Nephron progenitor cell (in vitro differentiated cells): ENCODE results near the gene SDR39U1.

Experiments used
- DNase-seq: peaks from one replicate; pipeline ENCODE4 v3.0.0; 2021
- H3K27ac Mint-ChIP-seq: 2 replicates; pipeline ENCODE4 v1.8.0; 2021; ENCODE audit warnings: mild to moderate bottlenecking, moderate library complexity, mixed read lengths
- H3K27me3 Mint-ChIP-seq: 2 replicates; pipeline ENCODE4 v1.8.0; 2021; ENCODE audit warnings: mild to moderate bottlenecking, low read depth, mixed read lengths; ENCODE audit not compliant: poor library complexity
- H3K36me3 Mint-ChIP-seq: 2 replicates; pipeline ENCODE4 v1.8.0; 2021; ENCODE audit warnings: low read depth, mixed read lengths
- H3K4me1 Mint-ChIP-seq: 2 replicates; pipeline ENCODE4 v1.8.0; 2021; ENCODE audit warnings: mixed read lengths
- H3K4me3 Mint-ChIP-seq: 2 replicates; pipeline ENCODE4 v1.8.0; 2021; ENCODE audit warnings: mild to moderate bottlenecking, moderate library complexity, mixed read lengths
- H3K9me3 Mint-ChIP-seq: 2 replicates; pipeline ENCODE4 v1.8.0; 2021; ENCODE audit warnings: mild to moderate bottlenecking, moderate library complexity, mixed read lengths
- CTCF ChIP-seq: fragments of 200-600 bp; sonication (generic); IDR thresholded peaks from 2 replicates; pipeline ENCODE4 v1.5.0; 2021; ENCODE audit warnings: antibody characterized with exemption

The SDR39U1 gene

GRCh38 chr14:24427537-24428508, 14.8 kb downstream of the SDR39U1 start:
- no peak for DNase-seq

GRCh38 chr14:24426912-24427536, 15.6 kb downstream of the SDR39U1 start:
- peaks cover 4% of the 10 kb centered on the region for H3K9me3 Mint-ChIP-seq
- no peak overlapping the region for H3K4me3 Mint-ChIP-seq
- H3K4me1 Mint-ChIP-seq = peaks cover 32% of the 10 kb centered on the region
- H3K36me3 Mint-ChIP-seq = peaks cover 5% of the 10 kb centered on the region
- no peak for TF ChIP-seq CTCF
- H3K27me3 Mint-ChIP-seq = peaks cover 24% of the 10 kb centered on the region
- DNase-seq = no peak
- no peak overlapping the region for H3K27ac Mint-ChIP-seq

More at GRCh38 chr14:24427537-24428508, 14.8 kb downstream of the SDR39U1 start:
- H3K27ac Mint-ChIP-seq = no peak overlapping the region
- peaks cover 4% of the 10 kb centered on the region for H3K9me3 Mint-ChIP-seq
- H3K4me1 Mint-ChIP-seq = peaks cover 33% of the 10 kb centered on the region
- H3K27me3 Mint-ChIP-seq = peaks cover 24% of the 10 kb centered on the region
- peak overlapping the region; percentile 64 for H3K4me3 Mint-ChIP-seq
- H3K36me3 Mint-ChIP-seq = peaks cover 7% of the 10 kb centered on the region
- TF ChIP-seq CTCF = no peak

- peaks cover 25% of the 10 kb centered on the region for H3K4me1 Mint-ChIP-seq
- H3K4me3 Mint-ChIP-seq = no peak overlapping the region
- H3K27me3 Mint-ChIP-seq = peaks cover 24% of the 10 kb centered on the region
- no peaks in the 10 kb centered on the region for H3K36me3 Mint-ChIP-seq
- no peak overlapping the region for H3K27ac Mint-ChIP-seq
- no peak for TF ChIP-seq CTCF
- no peak for DNase-seq
- peaks cover 4% of the 10 kb centered on the region for H3K9me3 Mint-ChIP-seq
Observed at GRCh38 chr14:24426150-24426911, 16.2 kb downstream of the SDR39U1 start.

GRCh38 chr14:24425704-24426103, 16.9 kb downstream of the SDR39U1 start:
- peaks cover 19% of the 10 kb centered on the region for H3K4me1 Mint-ChIP-seq
- H3K27me3 Mint-ChIP-seq = peaks cover 24% of the 10 kb centered on the region
- no peak for TF ChIP-seq CTCF
- no peak overlapping the region for H3K27ac Mint-ChIP-seq
- no peaks in the 10 kb centered on the region for H3K36me3 Mint-ChIP-seq
- peaks cover 4% of the 10 kb centered on the region for H3K9me3 Mint-ChIP-seq
- H3K4me3 Mint-ChIP-seq = no peak overlapping the region
- DNase-seq = no peak

GRCh38 chr14:24422694-24423601, 19.6 kb downstream of the SDR39U1 start:
- Mint-ChIP-seq H3K36me3 (no peaks in the 10 kb centered on the region), H3K9me3 (peaks cover 4% of the 10 kb centered on the region), H3K4me3 (no peak overlapping the region), H3K27ac (no peak overlapping the region), H3K27me3 (peaks cover 33% of the 10 kb centered on the region), H3K4me1 (peaks cover 5% of the 10 kb centered on the region)
- no peak for TF ChIP-seq CTCF
- no peak for DNase-seq
